MCF 10A (cell line): Measurements from ENCODE around the gene TMEM63A. TPM values are rescaled to one million over a fixed set of nuclear protein-coding genes. Genes with fewer than 3 reads are reported as not detected.
"Not testable (repeated sequence)": the region's sequence is repeated elsewhere in the genome, so short reads cannot be mapped to it uniquely, and the experiment has no call there.

Source experiments
- BruUV-seq: library from RNA; stranded (reverse); fragments of 400-500 nt; replicated peaks from 2 replicates; lab custom pipeline; 2021; lab: Mats Ljungman, UMichigan
- CTCF ChIA-PET: fragments of 300-600 bp; sonication (Branson Sonifier 250); formaldehyde crosslinking; extraction: SDS; loops from one replicate; lab custom pipeline; 2021; ENCODE audit warnings: antibody characterized with exemption, inconsistent platforms; lab: Yijun Ruan, JAX
- POLR2A ChIA-PET: fragments of 300-600, 350-650 bp; sonication (Branson Sonifier 250); formaldehyde crosslinking; extraction: SDS; loops from one replicate; lab custom pipeline; 2020; ENCODE audit warnings: antibody characterized with exemption, inconsistent platforms; lab: Yijun Ruan, JAX
- DNase-seq: peaks from one replicate; pipeline ENCODE4 v3.0.0-alpha.2; 2018; ENCODE audit not compliant: unreplicated experiment
- H3K27ac Mint-ChIP-seq: one replicate; pipeline ENCODE4 v1.8.0; 2022; ENCODE audit warnings: mild to moderate bottlenecking, low read depth, mixed read lengths; ENCODE audit not compliant: unreplicated experiment
- H3K27me3 Mint-ChIP-seq: one replicate; pipeline ENCODE4 v1.8.0; 2022; ENCODE audit warnings: mixed read lengths; ENCODE audit not compliant: insufficient read depth, unreplicated experiment
- H3K36me3 Mint-ChIP-seq: one replicate; pipeline ENCODE4 v1.8.0; 2022; ENCODE audit warnings: mild to moderate bottlenecking, moderate library complexity, mixed read lengths; ENCODE audit not compliant: insufficient read depth, unreplicated experiment
- H3K4me1 Mint-ChIP-seq: one replicate; pipeline ENCODE4 v1.8.0; 2022; ENCODE audit warnings: mixed read lengths; ENCODE audit not compliant: insufficient read depth, unreplicated experiment
- H3K4me3 Mint-ChIP-seq: one replicate; pipeline ENCODE4 v1.8.0; 2022; ENCODE audit warnings: mild to moderate bottlenecking, moderate library complexity, mixed read lengths; ENCODE audit not compliant: unreplicated experiment
- H3K9me3 Mint-ChIP-seq: one replicate; pipeline ENCODE4 v1.8.0; 2022; ENCODE audit warnings: mixed read lengths; ENCODE audit not compliant: unreplicated experiment
- CTCF ChIP-seq: fragments of 200-600 bp; IDR thresholded peaks from one replicate; pipeline ENCODE4 v1.8.0; 2022; ENCODE audit warnings: antibody characterized with exemption, mild to moderate bottlenecking; ENCODE audit not compliant: unreplicated experiment
- intact Hi-C: fragments of 100-400 bp; cut with micrococcal nuclease; formaldehyde crosslinking; loops from 2 replicates; pipeline ENCODE4 v1.14.1; 2022
- total RNA-seq: library from RNA; stranded (reverse); gene quantifications from 2 replicates; pipeline ENCODE4 v1.2.3, GENCODE V29; 2022

Gene TMEM63A
- total RNA-seq, 1 experiment from 2014 or later: 52.1 TPM

GRCh38 chr1:225838793-225839192 is 43.4 kb downstream of the TMEM63A start:
- no peak for DNase-seq
- ChIA-PET POLR2A (interaction anchor here (0.6 to 1.6 kb wide), 7 partner anchors 11 to 1084 kb away, joined by 3 to 5 read pairs (median 4); partner anchors contain the start of genes EPHX1, SRP9 and TMEM63A), CTCF (interaction anchor here (0.6 to 2.1 kb wide), 8 partner anchors 14 to 138 kb away, joined by 3 to 8 read pairs (median 4); no protein-coding TSS in a partner anchor)
- no peaks in the 10 kb centered on the region for H3K9me3 Mint-ChIP-seq
- no TSS peak for BruUV-seq
- no peak overlapping the region for H3K27ac Mint-ChIP-seq
- no peak for TF ChIP-seq CTCF
- intact Hi-C loops: no loop called here
- H3K4me3 Mint-ChIP-seq: no peak overlapping the region
- peaks cover 9% of the 10 kb centered on the region for H3K4me1 Mint-ChIP-seq
- peaks cover 38% of the 10 kb centered on the region for H3K36me3 Mint-ChIP-seq
- H3K27me3 Mint-ChIP-seq: no peaks in the 10 kb centered on the region

GRCh38 chr1:225836296-225836695 is 45.9 kb downstream of the TMEM63A start:
- CTCF ChIA-PET: interaction anchor here (0.6 to 2.4 kb wide), 5 partner anchors 22 to 150 kb away, joined by 3 to 13 read pairs (median 4); partner anchors contain the start of gene EPHX1
- H3K9me3 Mint-ChIP-seq, H3K27me3 Mint-ChIP-seq, DNase-seq, H3K4me3 Mint-ChIP-seq, H3K27ac Mint-ChIP-seq, H3K4me1 Mint-ChIP-seq, BruUV-seq, intact Hi-C loops: not testable (repeated sequence)
- peaks cover 31% of the 10 kb centered on the region for H3K36me3 Mint-ChIP-seq
- POLR2A ChIA-PET: interaction anchor here (0.9 to 2.1 kb wide), 2 partner anchors 14 to 86 kb away, joined by 3 to 8 read pairs; no protein-coding TSS in a partner anchor

- peaks cover 34% of the 10 kb centered on the region for H3K36me3 Mint-ChIP-seq
- no peaks in the 10 kb centered on the region for H3K27me3 Mint-ChIP-seq
- H3K4me3 Mint-ChIP-seq: peak overlapping the region; percentile 11
- H3K4me1 Mint-ChIP-seq: peaks cover 9% of the 10 kb centered on the region
- no peak for TF ChIP-seq CTCF
- ChIA-PET CTCF (interaction anchor here (0.7 to 2.4 kb wide), 6 partner anchors 22 to 361 kb away, joined by 3 to 13 read pairs (median 4); partner anchors contain the start of genes EPHX1 and SRP9), POLR2A (interaction anchor here (0.9 to 2.1 kb wide), 4 partner anchors 14 to 118 kb away, joined by 3 to 8 read pairs (median 4); no protein-coding TSS in a partner anchor)
- BruUV-seq: no TSS peak
- H3K27ac Mint-ChIP-seq: peak overlapping the region; percentile 39
- intact Hi-C loops: no loop called here
- DNase-seq: peak; percentile 94
- no peaks in the 10 kb centered on the region for H3K9me3 Mint-ChIP-seq
Measured at GRCh38 chr1:225835856-225836255, 46.3 kb downstream of the TMEM63A start.

- H3K27ac Mint-ChIP-seq: peak overlapping the region; percentile 63
- no peaks in the 10 kb centered on the region for H3K27me3 Mint-ChIP-seq
- BruUV-seq: no TSS peak
- no peak for TF ChIP-seq CTCF
- H3K4me3 Mint-ChIP-seq: no peak overlapping the region
- peak; percentile 87 for DNase-seq
- peaks cover 41% of the 10 kb centered on the region for H3K36me3 Mint-ChIP-seq
- intact Hi-C loops: no loop called here
- H3K4me1 Mint-ChIP-seq: peaks cover 9% of the 10 kb centered on the region
- H3K9me3 Mint-ChIP-seq: no peaks in the 10 kb centered on the region
- ChIA-PET CTCF (interaction anchor here (0.5 to 2.4 kb wide), 13 partner anchors 8 to 360 kb away, joined by 3 to 13 read pairs (median 5); partner anchors contain the start of genes EPHX1 and SRP9), POLR2A (interaction anchor here (0.6 to 2.1 kb wide), 10 partner anchors 9 to 164 kb away, joined by 3 to 8 read pairs (median 4); partner anchors contain the start of gene SRP9)
Measured at GRCh38 chr1:225834417-225835329, 47.5 kb downstream of the TMEM63A start.
